Measurements from ENCODE around the gene GPR161. TPM values are rescaled to one million over a fixed set of nuclear protein-coding genes. Genes with fewer than 3 reads are reported as not detected.
A peak's percentile ranks its signal among the peaks of the same experiment; 100 is the strongest.

Gene GPR161
- total RNA-seq, 1 donor from 2014 or later: 2.8 TPM

- intact Hi-C loops (cut with micrococcal nuclease): no loop called here
- no peak for DNase-seq
- no peak for TF ChIP-seq CTCF (IDR thresholded peaks at IDR 0.05; ENCODE audit: borderline replicate concordance)
- peaks cover 26% of the 10 kb centered on the region for H3K4me1 ChIP-seq
- H3K27ac ChIP-seq (replicated peaks): no peak overlapping the region
- no peaks in the 10 kb centered on the region for H3K36me3 ChIP-seq
- no peak overlapping the region for H3K4me3 ChIP-seq
- no peaks in the 10 kb centered on the region for H3K9me3 ChIP-seq (replicated peaks)
- H3K27me3 ChIP-seq (ENCODE audit: low read depth): no peaks in the 10 kb centered on the region
Observed at GRCh38 chr1:168089326-168089978, 47.3 kb downstream of the GPR161 start.

- Histone ChIP-seq H3K9me3 (replicated peaks) (no peaks in the 10 kb centered on the region), H3K27me3 (ENCODE audit: low read depth) (no peaks in the 10 kb centered on the region), H3K27ac (replicated peaks) (no peak overlapping the region), H3K36me3 (no peaks in the 10 kb centered on the region), H3K4me3 (no peak overlapping the region), H3K4me1 (peaks cover 33% of the 10 kb centered on the region)
- no peak for TF ChIP-seq CTCF (IDR thresholded peaks at IDR 0.05; ENCODE audit: borderline replicate concordance)
- DNase-seq: no peak
- intact Hi-C loops (cut with micrococcal nuclease): no loop called here
Observed at GRCh38 chr1:168088511-168089325, 48.0 kb downstream of the GPR161 start.

- H3K4me3 ChIP-seq: no peak overlapping the region
- no peaks in the 10 kb centered on the region for H3K36me3 ChIP-seq
- intact Hi-C loops (cut with micrococcal nuclease): no loop called here
- no peak for DNase-seq
- H3K4me1 ChIP-seq: peaks cover 35% of the 10 kb centered on the region
- TF ChIP-seq CTCF (IDR thresholded peaks at IDR 0.05; ENCODE audit: borderline replicate concordance): no peak
- no peaks in the 10 kb centered on the region for H3K9me3 ChIP-seq (replicated peaks)
- H3K27ac ChIP-seq (replicated peaks): no peak overlapping the region
- H3K27me3 ChIP-seq (ENCODE audit: low read depth): no peaks in the 10 kb centered on the region
Observed at GRCh38 chr1:168087696-168088095, 49.0 kb downstream of the GPR161 start.

GRCh38 chr1:168086438-168086837 is 50.3 kb downstream of the GPR161 start:
- no peak for TF ChIP-seq CTCF (IDR thresholded peaks at IDR 0.05; ENCODE audit: borderline replicate concordance)
- H3K9me3 ChIP-seq (replicated peaks): no peaks in the 10 kb centered on the region
- H3K36me3 ChIP-seq: no peaks in the 10 kb centered on the region
- H3K4me3 ChIP-seq: no peak overlapping the region
- peak overlapping the region; percentile 78 for H3K27ac ChIP-seq (replicated peaks)
- no peak for DNase-seq
- no peaks in the 10 kb centered on the region for H3K27me3 ChIP-seq (ENCODE audit: low read depth)
- intact Hi-C loops (cut with micrococcal nuclease): no loop called here
- H3K4me1 ChIP-seq: peaks cover 47% of the 10 kb centered on the region

- DNase-seq: peak; percentile 78
- Histone ChIP-seq H3K27me3 (ENCODE audit: low read depth) (no peaks in the 10 kb centered on the region), H3K36me3 (no peaks in the 10 kb centered on the region), H3K9me3 (replicated peaks) (no peaks in the 10 kb centered on the region), H3K4me1 (peaks cover 56% of the 10 kb centered on the region), H3K4me3 (peak overlapping the region; percentile 29), H3K27ac (replicated peaks) (peak overlapping the region; percentile 78)
- intact Hi-C loops (cut with micrococcal nuclease): no loop called here
- TF ChIP-seq CTCF (IDR thresholded peaks at IDR 0.05; ENCODE audit: borderline replicate concordance): no peak
Observed at GRCh38 chr1:168085401-168085872, 51.3 kb downstream of the GPR161 start.

Measured in left ventricle myocardium inferior (tissue), 1 donor.